ENCODE data around the gene UBASH3B.
A peak's percentile ranks its signal among the peaks of the same experiment; 100 is the strongest.

The UBASH3B gene

GRCh38 chr11:122673701-122674100 is 18.2 kb downstream of the UBASH3B start:
- Histone ChIP-seq H3K4me1 (ENCODE audit: insufficient read depth, low read length, poor library complexity, severe bottlenecking) (peaks cover 81% of the 10 kb centered on the region), H3K4me2 (ENCODE audit: low read depth, low read length, poor library complexity, severe bottlenecking) (peak overlapping the region; percentile 61), H3K9ac (ENCODE audit: low read depth, low read length, poor library complexity, severe bottlenecking) (peak overlapping the region; percentile 56), H3K9me3 (ENCODE audit: insufficient read depth, low read depth, low read length) (no peaks in the 10 kb centered on the region; the same call in 1 of the 2 replicates), H3K9me2 (replicated peaks; ENCODE audit: low read depth, low read length) (no peaks in the 10 kb centered on the region), H2AFZ (ENCODE audit: low read length) (no peak overlapping the region), H3K79me2 (ENCODE audit: insufficient read depth, low read length) (peaks cover 100% of the 10 kb centered on the region), H3K27me3 (ENCODE audit: insufficient read depth, low read length, poor library complexity, severe bottlenecking) (no peaks in the 10 kb centered on the region), H3K4me3 (ENCODE audit: low read length, poor library complexity, severe bottlenecking) (peak overlapping the region; percentile 40), H3F3A (ENCODE audit: low read depth) (peaks cover 20% of the 10 kb centered on the region; the same call in 1 of the 2 replicates), H3K36me3 (ENCODE audit: insufficient read depth, low read length) (peaks cover 43% of the 10 kb centered on the region), H4K20me1 (ENCODE audit: insufficient read depth, low read length, poor library complexity, severe bottlenecking) (no peaks in the 10 kb centered on the region)
- no peak for TF ChIP-seq EZH2phosphoT487 (IDR thresholded peaks at IDR 0.05; ENCODE audit: borderline replicate concordance)
- no peak for TF ChIP-seq CTCF (conservative IDR thresholded peaks at IDR 0.05; ENCODE audit: low read length)

- Histone ChIP-seq H4K20me1 (ENCODE audit: insufficient read depth, low read length, poor library complexity, severe bottlenecking) (peaks cover 10% of the 10 kb centered on the region), H3K4me2 (ENCODE audit: low read depth, low read length, poor library complexity, severe bottlenecking) (no peak overlapping the region), H3K9ac (ENCODE audit: low read depth, low read length, poor library complexity, severe bottlenecking) (no peak overlapping the region), H3K79me2 (ENCODE audit: insufficient read depth, low read length) (peaks cover 100% of the 10 kb centered on the region), H3K9me3 (ENCODE audit: insufficient read depth, low read depth, low read length) (no peaks in the 10 kb centered on the region), H3K4me3 (ENCODE audit: low read length, poor library complexity, severe bottlenecking) (no peak overlapping the region), H3K4me1 (ENCODE audit: insufficient read depth, low read length, poor library complexity, severe bottlenecking) (peaks cover 62% of the 10 kb centered on the region), H3K36me3 (ENCODE audit: insufficient read depth, low read length) (peaks cover 34% of the 10 kb centered on the region), H2AFZ (ENCODE audit: low read length) (no peak overlapping the region), H3F3A (ENCODE audit: low read depth) (peaks cover 10% of the 10 kb centered on the region; the same call in 1 of the 2 replicates), H3K9me2 (replicated peaks; ENCODE audit: low read depth, low read length) (no peaks in the 10 kb centered on the region), H3K27me3 (ENCODE audit: insufficient read depth, low read length, poor library complexity, severe bottlenecking) (no peaks in the 10 kb centered on the region)
- no peak for TF ChIP-seq CTCF (conservative IDR thresholded peaks at IDR 0.05; ENCODE audit: low read length)
Measured at GRCh38 chr11:122676638-122677037, 21.1 kb downstream of the UBASH3B start.

- Histone ChIP-seq H3K4me1 (ENCODE audit: insufficient read depth, low read length, poor library complexity, severe bottlenecking) (peaks cover 60% of the 10 kb centered on the region), H3K9me2 (replicated peaks; ENCODE audit: low read depth, low read length) (no peaks in the 10 kb centered on the region), H3K9ac (ENCODE audit: low read depth, low read length, poor library complexity, severe bottlenecking) (no peak overlapping the region), H3K36me3 (ENCODE audit: insufficient read depth, low read length) (peaks cover 33% of the 10 kb centered on the region), H4K20me1 (ENCODE audit: insufficient read depth, low read length, poor library complexity, severe bottlenecking) (peaks cover 12% of the 10 kb centered on the region), H3F3A (ENCODE audit: low read depth) (peaks cover 10% of the 10 kb centered on the region; the same call in 1 of the 2 replicates), H3K4me2 (ENCODE audit: low read depth, low read length, poor library complexity, severe bottlenecking) (no peak overlapping the region), H3K9me3 (ENCODE audit: insufficient read depth, low read depth, low read length) (no peaks in the 10 kb centered on the region), H2AFZ (ENCODE audit: low read length) (no peak overlapping the region), H3K27me3 (ENCODE audit: insufficient read depth, low read length, poor library complexity, severe bottlenecking) (no peaks in the 10 kb centered on the region), H3K79me2 (ENCODE audit: insufficient read depth, low read length) (peaks cover 100% of the 10 kb centered on the region), H3K4me3 (ENCODE audit: low read length, poor library complexity, severe bottlenecking) (no peak overlapping the region)
- TF ChIP-seq EZH2phosphoT487 (IDR thresholded peaks at IDR 0.05; ENCODE audit: borderline replicate concordance) (no peak), CTCF (conservative IDR thresholded peaks at IDR 0.05; ENCODE audit: low read length) (no peak)
Measured at GRCh38 chr11:122677256-122677655, 21.7 kb downstream of the UBASH3B start.
